Keratinocyte (primary cell): ENCODE measurements around the gene GATA3. TPM values are rescaled to one million over a fixed set of nuclear protein-coding genes. Genes with fewer than 3 reads are reported as not detected.

Experiments used
- DNase-seq: peaks from one replicate; pipeline ENCODE4 v3.0.0-alpha.2; 2011; ENCODE audit warnings: low read depth, missing footprints, low spot score
- FAIRE-seq: peaks from 2 replicates; lab custom pipeline; 2011; peaks lifted over from hg19 to GRCh38; lab: Jason Lieb, UNC
- H2AFZ ChIP-seq: 2 replicates; pipeline ENCODE4 v1.6.0; 2012; ENCODE audit warnings: low read length, control low read depth, inconsistent platforms; ENCODE audit not compliant: control insufficient read depth
- H3K27ac ChIP-seq: 2 replicates; pipeline ENCODE4 v1.5.1; 2011; ENCODE audit warnings: low read length; ENCODE audit not compliant: control insufficient read depth, insufficient read depth
- H3K27me3 ChIP-seq: 3 replicates; pipeline ENCODE4 v1.6.0; 2011; ENCODE audit warnings: low read length; ENCODE audit not compliant: control insufficient read depth, insufficient read depth; ENCODE audit errors: extremely low read depth
- H3K36me3 ChIP-seq, 2 experiments: 2 replicates in 1 of 2; 3 replicates in 1 of 2; pipeline ENCODE4 v1.5.1; 2011; ENCODE audit warnings: low read length in 2 of 2, mild to moderate bottlenecking in 1 of 2; ENCODE audit not compliant: control insufficient read depth in 2 of 2, insufficient read depth in 2 of 2; ENCODE audit errors: extremely low read depth in 1 of 2
- H3K4me1 ChIP-seq: 3 replicates; pipeline ENCODE4 v1.5.1; 2011; ENCODE audit warnings: low read length; ENCODE audit not compliant: control insufficient read depth, insufficient read depth; ENCODE audit errors: extremely low read depth
- H3K4me2 ChIP-seq: 3 replicates; pipeline ENCODE4 v1.6.0; 2011; ENCODE audit warnings: low read depth, low read length; ENCODE audit not compliant: control insufficient read depth, insufficient read depth; ENCODE audit errors: extremely low read depth
- H3K4me3 ChIP-seq, 3 experiments: fragments of 200-600 bp in 1 of 3; sonication (generic) in 1 of 3; 2 replicates in 2 of 3; 3 replicates in 1 of 3; pipeline ENCODE4 v1.5.1; 2011 to 2016; ENCODE audit warnings: low read length in 3 of 3, mild to moderate bottlenecking in 3 of 3, control low read depth in 2 of 3, inconsistent platforms in 1 of 3, low read depth in 1 of 3, mixed read lengths in 1 of 3, mixed run types in 1 of 3, moderate library complexity in 1 of 3; ENCODE audit not compliant: control insufficient read depth in 2 of 3, insufficient read depth in 2 of 3; ENCODE audit errors: extremely low read depth in 1 of 3
- H3K79me2 ChIP-seq: 2 replicates; pipeline ENCODE4 v1.6.0; 2012; ENCODE audit warnings: low read length; ENCODE audit not compliant: control insufficient read depth, insufficient read depth
- H3K9ac ChIP-seq: 3 replicates; pipeline ENCODE4 v1.6.0; 2011; ENCODE audit warnings: low read length; ENCODE audit not compliant: control insufficient read depth, insufficient read depth; ENCODE audit errors: extremely low read depth
- H3K9me1 ChIP-seq: 3 replicates; pipeline ENCODE4 v1.6.0; 2011; ENCODE audit warnings: low read length; ENCODE audit not compliant: control insufficient read depth, insufficient read depth; ENCODE audit errors: extremely low read depth
- H3K9me3 ChIP-seq: 2 replicates; pipeline ENCODE4 v1.5.1; 2012; ENCODE audit warnings: low read depth, low read length; ENCODE audit not compliant: control insufficient read depth
- H4K20me1 ChIP-seq: 3 replicates; pipeline ENCODE4 v1.6.0; 2011; ENCODE audit warnings: low read length; ENCODE audit not compliant: control insufficient read depth, insufficient read depth; ENCODE audit errors: extremely low read depth
- EZH2 ChIP-seq: IDR thresholded peaks from one replicate; pipeline ENCODE4 v1.6.1; 2012; ENCODE audit warnings: inconsistent platforms, mild to moderate bottlenecking, low read length, moderate library complexity
- dilution Hi-C: fragments of 300-500 bp; cut with MboI; formaldehyde crosslinking; loops from one replicate; pipeline ENCODE4 v1.7.0; 2020; ENCODE audit warnings: low sequenced_read_pairs; ENCODE audit not compliant: extremely low pct_ligation_motif_present
- polyA plus RNA-seq, 5 experiments: library from polyadenylated mRNA; depleted of rRNA in 3 of 5; stranded (reverse) in 3 of 5; stranded (forward) in 1 of 5; unstranded in 1 of 5; fragments of >200 nt; gene quantifications; 1 replicate in 1 of 5; 2 replicates in 3 of 5; 3 replicates in 1 of 5; pipeline versions ENCODE4 v1.2.1 to v1.2.3, GENCODE V29; 2011 to 2012; ENCODE audit warnings: missing spikeins in 2 of 5, low read depth in 1 of 5, low replicate concordance in 1 of 5
- TF ChIP-seq, protein P1 (sequence below), 3 experiments: IDR thresholded peaks in 1 of 3; conservative IDR thresholded peaks in 1 of 3; optimal IDR thresholded peaks in 1 of 3; 2 replicates in 2 of 3; 3 replicates in 1 of 3; pipeline versions ENCODE3 to v1.5.1; 2011; ENCODE audit warnings: low read length in 3 of 3, mild to moderate bottlenecking in 3 of 3, moderate library complexity in 2 of 3, control low read depth in 1 of 3, inconsistent platforms in 1 of 3; ENCODE audit not compliant: insufficient read depth in 2 of 3; ENCODE audit errors: extremely low read depth in 1 of 3

Gene GATA3
- polyA plus RNA-seq, 1 donor (not counting 4 experiments of a cell fraction or from before 2014, with no cell fraction given) = 4.0 TPM

DNA sequence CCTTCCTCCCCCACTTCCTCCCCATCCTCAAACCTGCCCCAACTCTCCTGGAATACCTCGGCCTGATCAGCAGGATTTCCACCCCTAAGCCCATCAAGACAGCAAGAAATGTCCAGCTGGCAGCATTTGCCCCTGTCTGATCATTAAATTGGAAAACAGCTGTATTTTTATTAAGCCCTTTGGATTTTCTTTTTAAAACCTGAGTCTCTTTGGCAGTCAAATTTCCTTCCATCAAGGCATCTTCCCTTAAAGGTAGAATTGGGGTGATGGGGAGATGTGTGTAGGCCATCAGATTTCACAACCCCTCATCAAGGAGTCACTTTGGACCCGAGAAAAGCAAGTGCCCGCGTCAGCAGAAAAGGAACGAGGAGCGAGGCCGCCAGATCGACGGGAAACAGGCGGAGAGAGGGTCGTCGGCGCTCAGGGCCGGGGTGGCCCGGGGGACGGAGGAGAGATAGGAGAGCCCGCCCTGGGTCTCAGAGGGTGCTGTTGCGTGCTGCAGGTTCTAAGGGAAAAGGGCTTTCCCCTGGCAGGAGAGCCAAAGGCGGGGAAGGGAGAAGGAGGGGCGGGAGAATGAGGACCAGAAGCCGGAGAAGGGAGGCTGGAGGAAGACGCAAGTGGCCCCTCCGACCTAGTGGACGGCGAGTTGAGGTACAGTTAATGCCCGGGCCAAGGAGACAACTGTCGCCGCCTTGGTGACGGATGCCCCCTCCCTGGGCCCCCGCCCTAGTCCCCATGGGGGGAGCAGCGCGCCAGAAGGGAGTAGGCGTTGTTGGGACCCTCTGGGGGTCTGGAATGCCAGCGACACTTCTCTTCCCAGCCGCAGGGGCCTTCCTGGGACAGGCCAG, 11.5 kb upstream of the GATA3 start:
- H3K4me2 ChIP-seq = no peak overlapping the region
- no peaks in the 10 kb centered on the region for H3K9me3 ChIP-seq
- no peak overlapping the region for H3K27ac ChIP-seq
- H3K9ac ChIP-seq = no peak overlapping the region
- H3K79me2 ChIP-seq = no peaks in the 10 kb centered on the region
- H3K4me1 ChIP-seq = no peaks in the 10 kb centered on the region
- H3K9me1 ChIP-seq = no peaks in the 10 kb centered on the region
- FAIRE-seq (no peak), DNase-seq (no peak)
- H3K36me3 ChIP-seq = no peaks in the 10 kb centered on the region
- no peak overlapping the region for H2AFZ ChIP-seq
- H4K20me1 ChIP-seq = no peaks in the 10 kb centered on the region
- H3K27me3 ChIP-seq = peaks cover 71% of the 10 kb centered on the region
- no peak overlapping the region for H3K4me3 ChIP-seq
- dilution Hi-C loops = no loop called here
- TF ChIP-seq, protein P1, sequence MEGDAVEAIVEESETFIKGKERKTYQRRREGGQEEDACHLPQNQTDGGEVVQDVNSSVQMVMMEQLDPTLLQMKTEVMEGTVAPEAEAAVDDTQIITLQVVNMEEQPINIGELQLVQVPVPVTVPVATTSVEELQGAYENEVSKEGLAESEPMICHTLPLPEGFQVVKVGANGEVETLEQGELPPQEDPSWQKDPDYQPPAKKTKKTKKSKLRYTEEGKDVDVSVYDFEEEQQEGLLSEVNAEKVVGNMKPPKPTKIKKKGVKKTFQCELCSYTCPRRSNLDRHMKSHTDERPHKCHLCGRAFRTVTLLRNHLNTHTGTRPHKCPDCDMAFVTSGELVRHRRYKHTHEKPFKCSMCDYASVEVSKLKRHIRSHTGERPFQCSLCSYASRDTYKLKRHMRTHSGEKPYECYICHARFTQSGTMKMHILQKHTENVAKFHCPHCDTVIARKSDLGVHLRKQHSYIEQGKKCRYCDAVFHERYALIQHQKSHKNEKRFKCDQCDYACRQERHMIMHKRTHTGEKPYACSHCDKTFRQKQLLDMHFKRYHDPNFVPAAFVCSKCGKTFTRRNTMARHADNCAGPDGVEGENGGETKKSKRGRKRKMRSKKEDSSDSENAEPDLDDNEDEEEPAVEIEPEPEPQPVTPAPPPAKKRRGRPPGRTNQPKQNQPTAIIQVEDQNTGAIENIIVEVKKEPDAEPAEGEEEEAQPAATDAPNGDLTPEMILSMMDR (optimal IDR thresholded peaks at IDR 0.05 in 1 of 3, IDR thresholded peaks at IDR 0.05 in 1 of 3, conservative IDR thresholded peaks at IDR 0.05 in 1 of 3; ENCODE audit: extremely low read depth in 1 of 3, insufficient read depth in 2 of 3, low read length in 3 of 3) = no peak
- no peak for TF ChIP-seq EZH2

DNA sequence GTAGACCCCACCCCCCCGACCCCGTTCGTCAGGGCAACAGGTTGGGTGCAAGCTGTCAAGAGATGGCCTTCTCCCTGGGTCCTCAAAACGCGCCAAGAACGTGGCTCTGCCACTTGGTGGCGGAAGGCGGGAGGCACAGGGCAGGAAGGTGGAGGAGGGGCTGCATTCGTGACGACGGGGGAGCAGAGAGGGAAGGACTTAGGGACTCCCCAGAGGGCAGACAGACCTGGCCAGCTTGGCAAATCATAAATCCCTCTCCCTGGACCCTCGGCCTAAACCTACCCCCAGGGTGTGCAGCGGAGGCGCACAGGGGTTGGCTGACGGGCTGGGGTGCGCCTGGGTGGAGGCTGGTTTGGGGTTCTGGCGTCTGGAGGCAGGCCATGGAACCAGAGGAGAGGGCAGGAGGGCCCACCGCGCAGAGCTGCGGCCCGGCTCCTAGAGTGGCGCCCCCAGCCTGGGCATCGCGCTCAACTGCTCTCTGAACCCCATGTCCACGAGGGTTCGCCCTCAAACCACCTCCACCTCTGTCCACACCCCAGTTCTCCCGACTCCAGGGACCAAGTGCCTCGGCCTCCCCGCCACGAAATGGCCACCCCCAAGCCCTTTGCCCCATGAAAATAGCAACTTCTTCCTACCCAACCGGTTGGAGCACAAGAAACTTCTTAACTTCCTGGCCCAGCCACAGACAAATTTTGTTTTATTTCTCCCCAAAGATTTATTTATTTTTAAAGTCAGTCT, 10.8 kb upstream of the GATA3 start:
- no peaks in the 10 kb centered on the region for H3K4me1 ChIP-seq
- dilution Hi-C loops = no loop called here
- no peak overlapping the region for H3K4me3 ChIP-seq
- DNase-seq (no peak), FAIRE-seq (no peak)
- TF ChIP-seq, protein P1 (optimal IDR thresholded peaks at IDR 0.05 in 1 of 3, IDR thresholded peaks at IDR 0.05 in 1 of 3, conservative IDR thresholded peaks at IDR 0.05 in 1 of 3; ENCODE audit: extremely low read depth in 1 of 3, insufficient read depth in 2 of 3, low read length in 3 of 3) = no peak
- TF ChIP-seq EZH2 = no peak
- no peaks in the 10 kb centered on the region for H4K20me1 ChIP-seq
- H3K79me2 ChIP-seq = no peaks in the 10 kb centered on the region
- H3K27ac ChIP-seq = no peak overlapping the region
- no peaks in the 10 kb centered on the region for H3K9me3 ChIP-seq
- no peak overlapping the region for H3K9ac ChIP-seq
- no peaks in the 10 kb centered on the region for H3K36me3 ChIP-seq
- no peaks in the 10 kb centered on the region for H3K9me1 ChIP-seq
- peaks cover 70% of the 10 kb centered on the region for H3K27me3 ChIP-seq
- no peak overlapping the region for H2AFZ ChIP-seq
- no peak overlapping the region for H3K4me2 ChIP-seq
